GM21786 (cell line): Measurements from ENCODE around the gene CHN2.
A peak's percentile ranks its signal among the peaks of the same experiment; 100 is the strongest.

Source experiments
- ATAC-seq: cut with Tn5 transposase; IDR thresholded peaks from one replicate; pipeline ENCODE4 v1.9.1; 2021; ENCODE audit not compliant: unreplicated experiment

The CHN2 gene

GRCh38 chr7:29282819-29283414, 88.3 kb downstream of the CHN2 start:
- peak; percentile 56 for ATAC-seq

- no peak for ATAC-seq
These were observed 90.3 kb downstream of the CHN2 start for GRCh38 chr7:29284696-29285443.

DNA sequence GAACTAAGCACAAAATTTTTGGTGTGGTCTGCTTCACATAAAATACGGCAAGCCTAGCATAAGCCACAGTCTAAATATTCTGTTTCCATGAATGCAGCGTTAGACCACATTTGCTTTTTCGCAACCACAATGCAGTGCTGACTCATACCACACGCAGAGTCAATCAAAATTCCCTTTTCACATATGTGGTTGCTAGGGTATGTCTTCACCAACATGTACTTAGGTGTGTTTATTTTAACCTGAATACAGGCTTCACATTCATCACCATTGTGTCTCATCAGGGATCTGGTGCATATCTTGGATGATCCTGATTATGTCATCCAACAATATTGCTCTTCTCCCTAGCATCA, 90.8 kb downstream of the CHN2 start:
- ATAC-seq, result peak; percentile 45

GRCh38 chr7:29285861-29286260, 91.3 kb downstream of the CHN2 start:
- ATAC-seq, result no peak

DNA sequence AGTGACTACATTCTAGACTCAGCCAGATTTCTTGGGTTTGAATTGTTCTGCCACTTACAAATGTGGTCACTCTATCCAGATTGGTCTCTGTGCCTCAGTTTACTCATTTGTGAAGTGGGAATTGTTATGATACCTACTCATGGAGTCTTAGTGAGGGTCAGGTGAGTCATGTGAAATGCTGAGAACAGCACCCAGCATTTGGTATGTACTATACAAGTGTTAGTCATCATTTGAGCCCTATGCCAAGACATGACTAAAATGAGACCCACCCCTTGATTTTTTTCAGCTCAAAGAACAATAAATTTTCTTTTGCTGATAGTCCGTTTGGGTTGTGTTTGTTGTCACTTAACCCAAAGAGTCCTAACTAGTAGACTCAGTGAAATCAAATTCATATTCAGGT, 92.8 kb downstream of the CHN2 start:
- ATAC-seq, result no peak

DNA sequence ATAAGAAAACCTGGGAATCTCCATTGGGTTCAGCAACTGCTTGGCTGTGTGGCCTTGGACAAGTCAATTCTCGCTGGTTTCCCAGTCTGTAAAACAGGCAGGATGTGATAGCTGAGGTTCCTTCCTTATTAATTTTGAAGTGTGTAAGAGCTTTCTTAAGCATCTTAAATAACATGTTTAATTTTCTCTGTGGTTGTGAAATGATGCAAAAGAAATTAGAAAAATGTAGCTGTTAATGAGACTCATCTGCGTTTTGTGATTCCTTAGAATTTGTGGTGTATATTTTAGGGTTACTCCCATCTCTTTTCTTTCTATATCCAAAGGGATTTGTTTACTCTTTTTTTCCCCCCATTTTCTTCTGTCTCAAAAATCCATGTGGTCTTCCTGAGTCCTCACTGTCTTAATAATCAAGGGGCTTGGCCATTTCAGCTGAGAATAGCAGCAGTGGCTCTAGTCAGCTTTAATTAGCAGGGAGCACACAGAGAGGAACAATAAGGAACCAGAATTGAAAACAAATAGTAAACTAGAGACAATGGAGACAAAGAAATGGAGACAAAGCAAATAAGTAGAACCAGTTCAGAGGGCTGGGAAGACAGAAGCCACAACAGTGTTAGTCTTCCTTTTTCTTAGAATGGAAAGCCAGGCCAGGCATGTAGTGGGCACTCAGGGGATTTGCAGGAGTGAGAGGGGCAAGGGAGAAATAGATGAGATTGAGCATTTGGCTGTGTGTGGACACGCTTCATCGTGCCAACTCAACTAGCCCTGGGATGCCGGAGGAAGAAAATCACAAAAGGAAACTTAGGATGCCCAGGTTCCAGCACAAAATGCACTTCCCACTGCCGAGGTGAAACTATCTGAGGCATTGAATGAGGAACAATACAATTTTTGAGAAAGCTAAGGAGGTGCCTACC, 93.9 kb downstream of the CHN2 start:
- ATAC-seq, result no peak

DNA sequence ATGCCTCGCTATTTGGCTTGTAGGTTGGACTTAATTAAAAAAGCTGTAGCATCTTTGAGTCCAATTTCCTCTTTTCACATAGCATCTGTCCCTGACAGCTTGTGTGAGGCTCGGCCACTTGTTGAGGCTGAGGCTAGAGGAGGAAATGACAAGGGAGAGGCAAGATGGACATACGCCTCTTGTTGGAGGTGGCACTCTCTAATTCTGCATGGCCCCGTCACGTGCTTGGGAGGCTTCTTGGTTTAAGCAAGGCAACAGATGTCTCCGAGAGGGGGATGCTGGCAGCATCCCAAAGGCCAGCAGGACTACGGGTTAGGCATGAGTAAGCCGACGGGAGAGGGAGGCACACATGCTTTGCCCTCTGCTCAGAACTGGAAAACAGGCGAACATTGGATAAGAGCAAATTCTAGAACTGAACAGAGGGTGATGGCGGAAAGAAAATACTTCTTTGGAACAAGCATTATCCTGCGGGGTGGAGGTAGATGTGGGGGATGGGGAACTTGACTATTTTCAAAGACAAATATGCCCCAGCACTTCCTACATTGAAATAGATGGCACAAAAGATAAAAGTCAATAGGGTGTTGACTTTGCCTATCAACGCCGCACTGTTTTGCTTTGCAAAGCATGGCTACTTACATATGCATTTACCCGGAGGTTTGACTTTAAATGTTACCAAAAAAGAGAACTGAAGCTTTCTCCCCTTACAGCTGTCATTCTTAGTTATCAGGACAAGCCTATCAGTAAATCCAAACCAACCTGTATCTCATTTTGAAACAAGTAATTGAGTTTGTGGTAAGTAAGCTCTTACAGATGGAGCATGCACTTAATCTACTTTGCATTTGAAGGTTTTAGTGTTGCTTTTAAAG, 94.8 kb downstream of the CHN2 start:
- peak; percentile 69 for ATAC-seq

DNA sequence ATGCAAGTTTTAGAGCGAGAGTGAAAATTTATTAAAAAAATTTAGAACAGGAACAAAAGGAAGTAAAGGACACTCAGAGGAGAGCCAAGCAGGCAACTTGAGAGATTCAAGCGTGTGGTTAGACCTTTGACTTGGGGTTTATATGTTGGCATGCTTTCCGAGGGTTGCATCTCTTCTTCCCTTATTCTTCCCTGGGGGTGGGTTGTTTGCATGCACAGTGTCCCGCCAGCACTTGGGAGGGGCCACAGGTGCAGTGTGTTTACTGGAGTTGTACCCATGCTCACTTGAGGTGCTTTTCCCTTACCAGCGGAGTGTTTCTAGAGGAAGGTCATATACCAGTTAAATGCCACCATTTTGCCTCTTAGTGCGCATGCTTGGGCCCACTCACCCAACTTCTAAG, 96.3 kb downstream of the CHN2 start:
- ATAC-seq, result no peak

- ATAC-seq, result no peak
These were observed 97.4 kb downstream of the CHN2 start for GRCh38 chr7:29291723-29292618.

DNA sequence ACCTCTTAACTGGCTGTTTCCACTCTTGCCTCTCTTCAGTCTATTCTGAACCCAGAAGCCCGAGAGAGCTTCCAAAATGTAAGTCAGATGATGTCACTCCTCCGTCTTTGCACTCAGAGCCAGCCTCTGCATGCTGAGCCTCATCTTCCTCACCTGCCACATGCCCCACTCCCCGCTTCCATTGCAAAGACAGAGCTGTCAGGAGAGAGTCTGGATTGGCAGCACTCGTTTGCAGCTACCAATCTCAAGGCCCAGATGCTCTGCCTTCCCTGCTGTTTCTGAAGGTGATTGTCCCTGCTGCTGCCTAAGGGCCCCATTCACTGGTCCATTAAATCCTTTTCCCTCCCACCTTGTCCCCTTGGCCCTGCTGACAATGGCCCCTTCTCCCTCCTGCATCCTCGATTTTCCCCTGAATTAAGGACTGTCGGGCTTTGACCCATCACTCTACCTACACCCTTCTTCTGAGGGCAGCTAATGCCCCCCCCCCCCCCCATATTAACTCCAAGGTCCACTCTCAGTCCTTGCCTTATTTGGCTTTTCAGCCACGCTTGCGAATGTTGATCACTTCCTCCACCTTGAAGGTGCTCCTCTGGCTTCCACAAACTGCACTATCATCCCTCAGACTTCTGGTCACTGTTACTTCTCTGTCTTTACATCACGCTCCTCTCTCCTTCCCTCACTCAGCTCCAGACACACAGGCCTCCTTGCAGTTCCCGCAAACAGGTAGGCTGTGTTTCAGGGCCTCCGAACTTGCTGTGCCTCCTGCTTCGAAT, 98.5 kb downstream of the CHN2 start:
- ATAC-seq, result no peak

- ATAC-seq, result no peak
These were observed 101.8 kb downstream of the CHN2 start for GRCh38 chr7:29296421-29296820.

DNA sequence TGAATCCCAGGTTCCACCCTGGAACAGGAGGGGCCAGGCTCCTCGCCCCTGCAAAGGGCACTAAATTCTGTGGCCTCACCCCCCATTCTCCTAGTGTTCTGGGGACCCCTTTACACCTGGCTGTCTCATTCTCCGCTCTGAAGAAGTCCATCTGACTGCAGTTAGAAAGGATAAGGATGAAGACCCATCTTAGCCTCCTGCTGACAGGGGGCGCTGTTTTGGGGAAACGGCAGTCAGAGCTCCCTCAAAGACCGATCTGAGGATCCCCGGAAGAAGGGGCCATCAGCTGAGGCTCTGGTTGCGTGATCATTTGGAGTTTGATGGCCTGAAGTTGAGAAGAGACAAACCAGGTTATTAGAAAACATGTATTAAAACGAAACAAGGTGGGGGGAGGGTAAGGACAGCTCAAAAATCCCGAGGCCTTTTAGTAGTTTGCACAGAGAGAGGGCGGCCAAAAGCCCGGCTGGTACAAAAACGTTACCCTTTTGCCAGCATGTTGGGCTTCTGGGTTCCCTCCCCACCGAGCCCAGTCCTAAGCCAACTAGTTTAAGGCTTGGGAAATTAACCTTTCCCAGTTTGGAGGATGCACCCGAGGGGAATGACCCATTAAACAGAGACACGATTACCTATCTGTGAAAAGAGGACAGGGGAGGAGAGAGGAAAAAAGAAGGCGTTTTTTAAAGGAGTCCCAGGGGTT, 102.8 kb downstream of the CHN2 start:
- ATAC-seq, result no peak

DNA sequence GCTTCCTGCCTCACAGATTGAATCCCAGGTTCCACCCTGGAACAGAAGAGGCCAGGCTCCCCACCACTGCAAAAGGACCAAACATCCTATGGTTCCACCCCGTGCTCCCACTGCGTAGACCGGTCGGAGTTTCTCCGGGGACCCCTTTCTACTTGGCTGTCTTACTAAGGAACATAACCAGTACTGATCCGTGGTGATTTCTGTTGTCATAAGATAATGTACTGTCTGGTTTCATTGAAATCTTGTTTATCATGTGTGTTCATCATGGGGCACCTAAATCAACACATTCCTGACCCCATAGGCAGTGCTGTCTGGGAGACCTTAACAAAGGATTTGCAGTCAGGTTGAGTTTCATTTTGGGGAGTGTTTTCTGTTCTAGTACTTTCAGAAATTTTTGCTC, 104.5 kb downstream of the CHN2 start:
- ATAC-seq, result no peak

DNA sequence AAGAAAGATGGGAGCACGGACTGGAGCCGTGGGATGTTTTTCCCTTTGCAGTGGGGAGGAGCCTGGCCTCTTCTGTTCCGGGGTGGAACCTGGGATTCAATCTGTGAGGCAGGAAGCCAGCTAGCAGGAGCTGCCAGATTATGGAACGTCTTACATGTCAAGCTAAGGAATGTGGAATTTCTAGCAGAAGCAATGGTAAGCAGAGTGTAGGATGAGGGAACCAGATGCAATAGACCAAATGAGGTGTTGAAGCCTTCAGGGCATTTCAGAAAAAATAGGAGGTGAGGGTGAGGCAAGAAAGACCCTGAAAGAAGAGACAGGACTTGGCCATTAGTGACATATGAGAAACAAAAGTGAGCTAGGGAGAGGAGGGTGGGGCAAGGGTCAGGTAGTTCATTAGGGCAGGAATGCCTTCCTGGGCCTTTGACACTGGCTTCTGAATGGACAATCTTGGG, 105.5 kb downstream of the CHN2 start:
- ATAC-seq, result no peak

- ATAC-seq, result no peak
These were observed 106.1 kb downstream of the CHN2 start for GRCh38 chr7:29300649-29301048.

GRCh38 chr7:29302666-29303395, 108.3 kb downstream of the CHN2 start:
- no peak for ATAC-seq

GRCh38 chr7:29304756-29305155, 110.2 kb downstream of the CHN2 start:
- ATAC-seq, result no peak
